Measurements from ENCODE around the gene IQCN. TPM values are rescaled to one million over a fixed set of nuclear protein-coding genes. Genes with fewer than 3 reads are reported as not detected.
"Not testable (repeated sequence)": the region's sequence is repeated elsewhere in the genome, so short reads cannot be mapped to it uniquely, and the experiment has no call there.

The IQCN gene
- total RNA-seq, 1 donor from 2014 or later = 1.6 TPM

- Mint-ChIP-seq H3K4me1 (ENCODE audit: low read depth) (peaks cover 7% of the 10 kb centered on the region), H3K4me3 (ENCODE audit: unreplicated experiment) (no peak overlapping the region), H3K27me3 (ENCODE audit: low read depth) (peaks cover 8% of the 10 kb centered on the region), H3K36me3 (ENCODE audit: low read depth) (no peaks in the 10 kb centered on the region), H3K27ac (ENCODE audit: unreplicated experiment) (no peak overlapping the region), H3K9me3 (ENCODE audit: low read depth) (no peaks in the 10 kb centered on the region)
- DNase-seq (ENCODE audit: low spot score) = no peak
- TF ChIP-seq CTCF (IDR thresholded peaks at IDR 0.05) = no peak
Observed at GRCh38 chr19:18218159-18218558, 56.1 kb downstream of the IQCN start.

DNA sequence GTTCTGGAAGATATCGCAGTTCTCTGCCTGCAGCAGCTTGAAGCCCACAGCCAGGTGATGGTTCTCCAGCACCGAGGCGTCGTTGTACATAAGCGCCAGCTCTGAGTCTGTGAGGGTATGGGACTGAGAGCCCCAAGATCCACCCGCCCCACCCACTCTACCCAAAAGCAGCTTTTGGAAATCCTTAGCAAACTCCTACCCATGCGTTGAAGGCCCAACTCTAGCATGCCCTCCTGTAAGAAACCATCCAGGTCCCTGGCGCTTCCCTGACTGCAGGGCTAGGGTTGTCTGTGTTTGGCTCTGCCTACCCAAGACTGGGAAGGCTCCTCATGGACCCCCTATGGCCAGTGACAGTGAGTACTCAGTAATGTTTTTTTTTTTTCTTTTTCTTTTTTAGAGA is 57.5 kb downstream of the IQCN start:
- no peak for TF ChIP-seq CTCF (IDR thresholded peaks at IDR 0.05)
- Mint-ChIP-seq H3K27me3 (ENCODE audit: low read depth) (peaks cover 8% of the 10 kb centered on the region), H3K36me3 (ENCODE audit: low read depth) (no peaks in the 10 kb centered on the region), H3K4me1 (ENCODE audit: low read depth) (peaks cover 7% of the 10 kb centered on the region), H3K4me3 (ENCODE audit: unreplicated experiment) (no peak overlapping the region), H3K9me3 (ENCODE audit: low read depth) (no peaks in the 10 kb centered on the region), H3K27ac (ENCODE audit: unreplicated experiment) (no peak overlapping the region)
- no peak for DNase-seq (ENCODE audit: low spot score)

- Mint-ChIP-seq H3K27ac (ENCODE audit: unreplicated experiment) (no peak overlapping the region), H3K4me3 (ENCODE audit: unreplicated experiment) (no peak overlapping the region)
- no peak for DNase-seq (ENCODE audit: low spot score)
Observed at GRCh38 chr19:18214779-18215433, 59.3 kb downstream of the IQCN start.

DNA sequence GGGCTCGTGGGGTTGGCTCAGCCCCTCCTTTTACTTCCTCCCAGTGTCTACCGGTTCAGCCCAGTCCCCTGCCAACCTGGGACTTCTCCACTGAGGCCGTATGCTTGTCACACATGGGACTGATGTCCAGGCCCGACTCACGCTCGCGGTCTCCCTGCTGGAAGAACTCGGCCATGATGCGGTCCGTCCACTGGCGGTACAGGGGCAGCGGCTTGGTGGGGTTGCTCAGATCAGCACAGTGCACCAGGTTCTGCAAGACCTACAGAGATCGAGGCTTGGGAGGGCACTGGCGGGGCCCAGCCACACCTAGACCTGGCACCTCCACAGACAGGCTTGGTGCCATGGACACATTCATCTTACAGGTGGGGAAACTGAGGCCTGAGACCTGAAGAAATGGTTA is 62.6 kb downstream of the IQCN start:
- H3K9me3 Mint-ChIP-seq (ENCODE audit: low read depth) = no peaks in the 10 kb centered on the region
- H3K27me3 Mint-ChIP-seq (ENCODE audit: low read depth) = peaks cover 3% of the 10 kb centered on the region
- DNase-seq (ENCODE audit: low spot score) = no peak
- H3K36me3 Mint-ChIP-seq (ENCODE audit: low read depth) = no peaks in the 10 kb centered on the region
- H3K27ac Mint-ChIP-seq (ENCODE audit: unreplicated experiment) = no peak overlapping the region
- TF ChIP-seq CTCF (IDR thresholded peaks at IDR 0.05) = no peak
- H3K4me3 Mint-ChIP-seq (ENCODE audit: unreplicated experiment) = no peak overlapping the region
- peaks cover 8% of the 10 kb centered on the region for H3K4me1 Mint-ChIP-seq (ENCODE audit: low read depth)

More at GRCh38 chr19:18214779-18215433, 59.3 kb downstream of the IQCN start:
- peaks cover 5% of the 10 kb centered on the region for H3K4me1 Mint-ChIP-seq (ENCODE audit: low read depth)
- H3K9me3 Mint-ChIP-seq (ENCODE audit: low read depth) = no peaks in the 10 kb centered on the region
- peaks cover 4% of the 10 kb centered on the region for H3K27me3 Mint-ChIP-seq (ENCODE audit: low read depth)
- TF ChIP-seq CTCF (IDR thresholded peaks at IDR 0.05) = no peak
- H3K36me3 Mint-ChIP-seq (ENCODE audit: low read depth) = no peaks in the 10 kb centered on the region

DNA sequence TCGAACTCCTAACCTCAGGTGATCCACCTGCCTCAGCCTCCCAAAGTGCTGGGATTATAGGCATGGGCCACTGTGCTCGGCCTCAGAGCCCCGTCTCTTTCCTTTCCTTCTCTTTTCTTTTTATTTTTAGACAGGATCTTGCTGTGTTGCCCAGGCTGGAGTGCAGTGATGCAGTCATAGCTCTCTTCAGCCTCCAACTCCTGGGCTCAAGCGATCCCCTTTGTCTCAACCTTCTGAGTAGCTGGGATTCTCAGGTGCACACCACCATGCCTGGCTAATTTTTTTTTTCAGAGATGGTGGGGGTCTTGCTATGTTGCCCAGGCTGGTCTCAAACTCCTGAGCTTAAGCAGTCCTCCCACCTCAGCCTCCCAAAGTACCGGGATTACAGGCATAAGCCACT is 64.3 kb downstream of the IQCN start:
- not testable (repeated sequence) for H3K36me3 Mint-ChIP-seq (ENCODE audit: low read depth); H3K27ac Mint-ChIP-seq (ENCODE audit: unreplicated experiment); H3K27me3 Mint-ChIP-seq (ENCODE audit: low read depth); DNase-seq (ENCODE audit: low spot score); H3K9me3 Mint-ChIP-seq (ENCODE audit: low read depth); H3K4me1 Mint-ChIP-seq (ENCODE audit: low read depth); H3K4me3 Mint-ChIP-seq (ENCODE audit: unreplicated experiment)

Measured in chondrocyte (in vitro differentiated cells).